ENCODE results near the gene CBLB.
"Not testable (repeated sequence)": the region's sequence is repeated elsewhere in the genome, so short reads cannot be mapped to it uniquely, and the experiment has no call there.

CBLB gene

DNA sequence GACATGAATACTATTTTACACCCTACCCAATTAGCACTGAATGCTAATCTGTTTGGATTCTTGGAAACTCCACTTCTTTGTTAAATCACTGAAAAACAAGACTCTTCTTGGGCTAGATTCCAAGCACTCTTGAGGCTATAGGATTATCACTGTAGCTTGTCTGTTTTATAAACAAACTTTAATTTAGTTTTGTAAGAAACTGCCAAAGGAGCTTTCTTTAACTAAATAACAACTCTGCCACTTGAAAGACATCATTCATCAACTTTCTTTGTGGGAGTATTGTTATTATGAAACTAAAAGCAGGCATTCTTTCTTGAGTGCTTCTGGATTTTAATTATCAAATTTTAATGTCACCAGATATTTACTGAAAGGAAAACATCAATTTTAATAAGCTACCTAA, 24.1 kb downstream of the CBLB start:
- DNase-seq: no peak

DNA sequence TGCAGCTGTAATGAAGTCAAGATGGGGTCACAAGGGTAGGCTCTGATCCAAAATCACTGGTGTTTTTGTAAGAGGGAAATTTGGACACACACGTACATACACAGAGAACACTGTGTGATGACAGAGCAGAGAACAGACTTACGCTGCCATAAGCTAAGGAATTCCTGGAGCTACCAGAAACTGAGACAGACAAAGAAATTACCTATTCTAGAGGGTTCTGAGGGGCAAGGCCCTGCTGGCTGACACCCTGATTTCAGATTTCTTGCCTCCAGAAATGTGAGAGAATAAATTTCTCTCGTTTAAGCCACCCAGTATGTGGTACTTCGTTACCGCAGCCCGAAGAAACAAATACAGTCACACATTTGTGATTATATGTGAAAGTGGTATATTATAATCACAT, 24.8 kb downstream of the CBLB start:
- no peak for DNase-seq

DNA sequence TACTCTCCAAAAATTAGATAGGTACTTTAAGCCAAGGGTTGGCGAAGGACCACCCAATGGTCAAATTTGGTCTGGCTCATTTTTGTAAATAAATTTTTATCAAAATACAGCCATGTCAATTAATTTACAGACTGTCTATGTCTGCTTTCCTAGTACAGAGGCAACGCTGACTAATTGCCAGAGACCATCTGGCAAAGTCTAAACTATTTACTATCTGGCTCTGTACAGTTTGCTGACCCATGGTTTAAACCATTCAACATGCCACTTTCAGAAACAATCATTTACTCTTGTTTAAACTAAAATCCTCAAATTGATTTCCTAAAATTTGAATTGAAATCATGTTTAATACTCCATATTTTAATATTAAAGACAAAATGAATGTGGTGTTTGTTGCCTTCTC, 25.9 kb downstream of the CBLB start:
- no peak for DNase-seq

DNA sequence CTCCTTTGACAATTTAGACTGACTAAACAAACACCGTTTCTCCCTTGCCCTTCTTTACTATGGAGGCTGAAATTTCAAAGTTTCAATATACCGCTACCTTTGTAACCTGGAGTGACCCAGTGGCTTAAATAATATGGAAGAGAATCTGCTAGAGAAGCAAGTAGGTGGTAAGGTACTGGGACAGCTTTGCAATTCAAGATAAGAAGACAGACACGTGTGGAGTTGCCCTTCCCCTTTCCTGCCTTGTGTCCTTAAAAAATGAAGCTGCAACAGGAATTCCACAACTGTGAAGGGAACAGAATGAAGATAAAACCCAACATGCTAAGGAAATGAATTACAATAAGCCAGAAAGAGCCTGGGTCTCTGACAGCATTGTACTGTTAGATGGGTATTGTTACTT, 26.4 kb downstream of the CBLB start:
- no peak for DNase-seq

DNA sequence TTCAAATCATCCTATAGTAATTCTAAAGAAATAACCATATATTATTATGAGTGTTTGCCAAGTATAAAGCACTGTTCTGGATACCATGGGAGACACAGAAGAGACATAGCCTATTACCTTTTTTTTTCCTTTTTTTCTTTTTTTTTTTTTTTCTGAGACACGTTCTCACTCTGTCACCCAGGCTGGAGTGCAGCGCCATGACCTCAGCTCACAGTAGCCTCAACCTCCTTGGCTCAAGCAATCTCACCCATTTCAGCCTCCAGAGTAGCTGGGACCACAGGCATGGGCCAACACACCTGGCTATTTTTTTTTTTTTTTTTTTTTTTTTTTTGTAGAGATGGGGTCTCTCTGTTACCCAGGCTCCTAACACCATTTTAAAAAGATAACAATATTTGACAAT, 30.9 kb downstream of the CBLB start:
- no peak for DNase-seq

DNA sequence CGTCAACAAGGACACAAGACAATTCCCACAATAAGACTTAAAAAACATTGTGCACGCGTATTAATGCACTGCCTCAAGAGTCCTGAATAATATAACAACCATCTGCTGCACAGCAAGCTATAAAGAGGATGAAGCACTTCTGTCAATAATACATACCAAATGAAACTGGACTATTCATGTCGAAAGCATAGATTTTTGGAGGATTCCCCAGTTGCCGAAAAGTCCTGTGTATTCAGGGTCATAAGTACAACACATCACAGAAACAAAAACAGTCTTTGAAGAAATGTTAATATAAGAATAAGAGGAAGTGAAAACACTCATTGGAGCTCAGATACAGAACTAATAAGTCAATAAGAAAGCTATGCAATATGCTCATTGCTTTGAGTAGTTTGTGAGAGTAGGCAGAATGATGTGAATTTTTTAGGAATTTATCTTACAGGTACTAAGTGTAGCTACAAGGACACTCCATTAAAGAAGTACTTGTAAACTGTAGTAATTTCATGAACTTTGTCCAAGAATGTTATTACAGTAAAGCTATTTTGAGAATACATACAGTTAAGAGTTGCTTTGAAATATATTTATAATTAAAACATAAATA, 31.6 kb downstream of the CBLB start:
- DNase-seq: no peak

DNA sequence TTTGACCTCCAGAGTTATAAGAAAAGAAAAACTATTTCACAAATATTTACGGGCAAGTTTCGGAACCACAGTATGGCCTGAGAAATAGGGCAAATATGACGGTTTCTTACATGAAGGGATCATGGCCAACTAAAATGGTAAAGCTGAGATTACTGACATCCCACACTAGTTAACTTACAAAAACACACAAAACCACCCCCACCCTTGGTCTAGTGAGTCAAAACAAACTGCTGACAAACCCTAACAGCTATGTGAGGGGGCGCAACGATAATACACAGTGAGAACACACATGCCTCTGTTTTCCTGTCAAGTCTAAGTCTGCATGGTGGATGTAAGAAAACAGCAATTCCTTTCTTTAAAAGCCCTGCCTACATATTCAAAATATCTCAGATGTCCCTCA, 32.3 kb downstream of the CBLB start:
- DNase-seq: no peak

DNA sequence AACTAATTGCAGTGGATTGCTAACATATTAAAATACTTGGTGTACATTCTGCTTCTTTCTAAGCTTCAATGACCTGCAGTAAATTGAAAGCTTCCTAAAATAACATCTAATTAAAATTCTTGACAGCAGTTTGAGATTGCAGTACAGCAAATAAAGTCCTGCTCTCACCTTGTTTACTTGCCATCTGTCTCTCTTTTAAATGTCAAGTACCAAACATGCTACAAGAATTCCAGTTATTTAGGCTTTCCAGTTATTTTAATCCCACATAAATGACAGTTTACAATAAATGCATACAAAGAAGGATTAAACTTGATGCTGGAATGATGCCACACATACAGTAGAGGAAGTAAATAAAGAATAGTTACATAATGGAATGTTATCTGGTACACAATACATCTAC, 33.2 kb downstream of the CBLB start:
- DNase-seq: no peak

DNA sequence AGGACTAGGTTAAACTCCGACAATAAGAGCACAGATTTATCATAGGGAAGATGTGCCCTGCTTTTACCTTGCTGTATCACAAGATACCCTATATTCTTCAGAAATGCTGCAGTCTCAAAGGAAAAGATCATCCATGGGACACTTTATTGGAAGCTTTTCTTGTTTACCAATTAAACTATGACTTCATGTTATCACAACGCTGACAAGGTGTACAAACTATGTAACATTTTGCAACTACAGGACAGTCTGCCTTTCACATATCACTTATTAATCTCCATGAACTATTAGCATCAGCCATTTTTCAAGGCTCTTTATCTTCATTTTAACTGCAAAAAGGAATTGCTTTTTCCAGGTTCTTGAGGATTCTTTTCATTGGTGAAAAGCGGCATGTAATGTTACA, 34.0 kb downstream of the CBLB start:
- no peak for DNase-seq

DNA sequence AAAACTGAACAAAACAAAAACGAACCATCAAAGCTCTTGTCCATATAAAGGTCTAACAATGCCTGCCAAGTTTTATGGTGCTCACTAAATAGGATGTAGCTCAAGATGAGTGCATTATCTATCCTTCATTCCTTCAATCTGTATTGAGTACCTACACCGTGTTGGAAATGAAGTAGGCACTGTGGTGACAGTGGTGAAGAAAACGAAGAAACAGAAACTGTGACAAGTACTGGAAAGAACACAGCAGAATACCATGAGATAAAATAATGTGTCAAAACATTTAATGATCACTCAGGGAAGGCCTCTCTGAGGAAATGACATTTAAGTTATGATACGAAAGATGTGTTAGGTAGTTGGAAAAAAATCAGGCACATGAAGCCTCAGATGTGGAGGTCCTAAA, 36.2 kb downstream of the CBLB start:
- DNase-seq: no peak

DNA sequence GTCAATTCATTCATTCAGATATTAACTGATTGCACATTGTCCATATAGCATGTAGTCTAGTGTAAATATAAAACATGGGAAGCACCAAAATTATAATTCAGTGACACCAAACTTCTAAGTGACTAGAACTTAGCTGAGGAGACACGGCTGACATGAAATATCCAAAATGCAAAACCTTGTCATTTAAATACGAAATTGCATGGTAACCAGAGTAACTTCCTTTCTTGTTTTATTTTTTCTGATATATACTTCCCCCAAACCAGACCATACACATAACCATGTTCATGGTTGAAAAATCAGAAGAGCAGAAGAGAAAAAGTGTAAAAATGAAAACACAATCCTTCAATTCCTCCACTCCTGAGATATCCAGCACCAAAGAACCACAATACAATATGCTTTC, 38.0 kb downstream of the CBLB start:
- no peak for DNase-seq

DNA sequence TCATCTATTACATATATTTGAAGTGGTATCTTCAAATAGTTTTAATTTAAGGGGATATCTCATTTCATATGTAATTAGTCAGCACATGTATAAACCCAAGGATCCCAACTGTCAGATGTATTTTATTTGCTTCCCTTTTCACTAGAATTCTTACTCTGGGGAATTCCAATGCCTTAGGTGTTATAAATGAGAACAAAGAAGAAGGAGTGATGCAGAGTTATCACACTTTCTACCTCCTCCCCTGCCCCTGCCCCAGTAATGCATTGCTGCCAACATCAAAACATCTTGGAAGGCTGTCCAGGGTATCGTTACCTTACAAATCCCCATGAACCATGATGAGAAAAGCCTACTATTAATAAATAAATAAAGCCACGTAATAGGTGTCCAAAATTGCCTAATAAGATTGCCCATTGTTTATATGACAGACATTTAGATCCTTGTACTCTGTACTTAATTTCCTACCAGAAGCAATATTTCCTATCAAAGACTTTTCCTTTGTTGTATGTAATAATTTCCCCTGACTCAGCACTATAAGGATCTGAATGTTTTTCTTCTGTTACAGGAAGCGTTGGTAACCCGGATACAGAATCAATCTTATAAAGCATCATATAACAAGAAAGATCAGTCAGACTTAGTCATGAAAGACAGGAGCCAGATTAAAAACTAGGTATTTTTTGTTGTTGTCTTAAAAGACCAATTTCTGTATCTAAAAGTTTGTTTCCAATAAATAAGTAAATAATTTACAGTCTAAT, 38.8 kb downstream of the CBLB start:
- DNase-seq: no peak

DNA sequence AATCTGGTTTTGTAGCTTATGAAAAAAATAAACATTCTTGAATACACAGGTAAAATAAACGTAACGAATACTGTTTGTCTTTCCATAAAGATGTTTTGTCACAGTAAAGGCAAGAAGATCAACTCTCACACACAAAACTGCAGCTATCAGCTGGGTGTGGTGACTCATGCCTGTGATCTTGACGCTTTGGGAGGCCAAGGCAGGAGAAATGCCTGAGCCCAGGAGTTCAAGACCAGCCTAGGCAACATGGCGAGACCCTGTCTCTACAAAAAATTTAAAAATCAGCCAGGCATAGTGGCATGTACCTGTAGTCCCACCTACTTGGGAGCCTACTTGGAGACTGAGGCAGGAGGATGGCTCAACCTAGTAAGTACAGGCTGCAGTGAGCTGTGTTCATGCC, 39.6 kb downstream of the CBLB start:
- no peak for DNase-seq

DNA sequence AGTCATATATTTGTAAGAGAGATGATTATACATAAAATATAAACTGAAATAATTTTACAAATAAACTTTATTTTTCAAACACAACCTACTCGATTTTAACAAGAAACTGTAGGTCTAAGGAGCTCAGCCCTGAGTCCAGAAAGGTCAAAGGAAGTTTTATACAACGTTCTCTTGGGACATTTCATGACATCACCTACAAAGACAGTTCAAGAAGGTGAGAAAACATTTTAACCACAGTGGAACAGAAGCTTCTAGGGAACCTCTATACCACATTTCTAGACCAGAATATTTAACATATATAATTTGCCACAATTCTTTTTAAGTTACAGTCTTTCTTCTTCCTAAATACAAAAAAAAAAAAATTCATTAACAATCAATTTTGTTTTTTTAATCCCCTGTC, 40.1 kb downstream of the CBLB start:
- DNase-seq: no peak

DNA sequence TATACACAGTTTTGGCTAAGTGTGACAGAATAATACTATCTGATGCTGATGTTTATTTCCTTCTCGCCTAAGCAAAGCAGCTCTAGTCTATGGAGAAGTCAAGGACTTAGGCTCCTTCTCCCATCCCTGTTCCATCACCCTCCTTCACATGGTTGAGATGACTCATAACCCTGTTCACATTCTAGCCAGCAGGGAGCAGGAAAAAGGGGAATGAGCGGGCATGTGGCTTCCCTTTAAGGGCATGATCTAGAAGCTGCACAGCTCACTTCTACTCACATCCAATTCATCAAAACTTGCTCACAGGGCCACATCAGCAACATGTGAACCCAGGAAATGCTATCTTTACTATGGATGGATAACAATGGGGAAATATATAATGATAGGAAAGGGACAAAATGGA, 40.9 kb downstream of the CBLB start:
- no peak for DNase-seq

DNA sequence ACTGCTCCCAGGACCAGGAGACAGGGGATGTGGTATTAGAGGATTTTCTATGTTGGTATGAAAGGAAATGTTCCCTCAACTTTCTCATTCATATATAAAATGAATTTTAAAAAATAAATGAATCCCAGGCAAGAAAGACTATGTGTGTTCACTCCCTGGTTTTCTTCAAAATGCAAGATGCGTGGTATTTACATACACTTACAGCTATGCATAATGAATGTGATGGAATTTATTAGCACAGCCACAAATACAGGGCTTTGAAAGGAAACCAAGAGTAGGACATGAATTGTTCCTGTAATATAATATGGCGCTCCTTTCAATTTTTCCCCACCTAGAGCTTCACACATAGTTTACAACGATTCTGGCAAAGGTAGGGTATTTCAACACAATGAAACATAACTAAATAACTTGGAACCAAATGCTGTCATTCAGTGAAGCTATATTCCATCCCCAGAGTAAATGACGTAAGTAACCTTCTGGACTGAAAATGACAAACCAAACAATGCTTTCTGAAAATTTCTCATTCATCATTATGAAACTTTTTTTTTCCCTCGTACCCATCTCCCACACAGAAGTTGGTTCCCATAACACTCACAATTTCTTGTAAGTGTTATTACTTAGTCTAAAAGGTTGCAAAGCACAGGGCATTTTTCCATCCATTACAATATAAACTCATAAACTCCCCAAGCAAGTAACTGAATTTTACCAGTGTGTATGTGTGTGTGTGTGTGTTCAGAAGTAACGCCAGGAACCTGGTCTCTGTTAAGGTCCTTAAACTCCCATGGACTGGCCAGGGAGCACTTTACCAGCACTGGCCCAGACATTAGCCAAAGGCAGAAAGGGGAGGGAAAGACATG, 41.8 kb downstream of the CBLB start:
- no peak for DNase-seq

DNA sequence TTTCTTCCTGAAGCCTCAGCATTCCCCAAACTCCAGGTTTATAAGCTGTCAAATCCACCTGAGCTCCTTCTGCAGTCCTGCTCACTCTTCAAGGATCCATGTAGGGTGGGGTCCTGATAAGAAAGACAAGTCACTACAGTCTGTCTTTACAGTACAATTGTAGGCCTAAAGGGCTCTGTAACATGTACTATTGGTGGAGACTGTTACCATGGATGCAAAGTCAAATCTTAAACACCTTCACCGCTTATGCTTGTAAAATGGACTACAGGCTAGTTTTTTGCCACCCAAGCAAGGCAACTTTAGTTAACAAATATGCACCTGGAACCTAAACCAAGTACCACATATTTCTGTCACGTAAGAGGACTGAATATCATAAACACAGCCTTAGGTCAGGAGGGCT, 44.7 kb downstream of the CBLB start:
- DNase-seq: no peak

DNA sequence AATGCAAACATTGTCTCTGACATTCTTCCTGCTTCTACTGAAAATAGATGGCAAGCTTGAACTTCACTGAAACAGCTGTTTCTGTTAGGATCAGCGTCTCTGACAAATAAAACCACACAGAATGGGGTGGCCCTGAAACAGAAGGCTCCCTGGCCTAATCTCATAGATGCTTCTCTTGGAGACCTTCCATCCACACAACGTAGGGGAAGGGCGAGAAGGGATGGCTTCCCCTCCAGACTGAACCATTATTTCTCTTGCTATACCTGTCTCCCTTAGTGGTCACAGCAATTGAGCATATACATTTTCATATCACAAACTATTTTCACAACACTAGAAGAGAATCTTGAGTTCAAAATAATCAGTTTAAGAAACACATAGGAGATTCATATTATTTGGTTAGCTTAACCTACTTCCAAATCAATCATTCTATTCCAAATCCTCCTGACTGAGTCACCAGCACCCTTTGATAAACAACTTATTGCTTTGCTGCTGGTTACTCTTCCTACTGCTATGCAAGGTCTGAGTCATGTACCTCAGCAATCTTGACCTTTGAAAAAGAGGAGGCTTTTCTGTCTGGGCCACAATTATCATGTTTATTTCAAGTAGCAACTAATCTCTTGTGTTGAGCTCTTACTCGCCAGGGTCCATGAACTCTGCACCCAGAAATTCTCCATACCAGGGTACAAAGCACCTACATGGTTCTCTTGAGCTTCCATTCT, 45.5 kb downstream of the CBLB start:
- DNase-seq: no peak

DNA sequence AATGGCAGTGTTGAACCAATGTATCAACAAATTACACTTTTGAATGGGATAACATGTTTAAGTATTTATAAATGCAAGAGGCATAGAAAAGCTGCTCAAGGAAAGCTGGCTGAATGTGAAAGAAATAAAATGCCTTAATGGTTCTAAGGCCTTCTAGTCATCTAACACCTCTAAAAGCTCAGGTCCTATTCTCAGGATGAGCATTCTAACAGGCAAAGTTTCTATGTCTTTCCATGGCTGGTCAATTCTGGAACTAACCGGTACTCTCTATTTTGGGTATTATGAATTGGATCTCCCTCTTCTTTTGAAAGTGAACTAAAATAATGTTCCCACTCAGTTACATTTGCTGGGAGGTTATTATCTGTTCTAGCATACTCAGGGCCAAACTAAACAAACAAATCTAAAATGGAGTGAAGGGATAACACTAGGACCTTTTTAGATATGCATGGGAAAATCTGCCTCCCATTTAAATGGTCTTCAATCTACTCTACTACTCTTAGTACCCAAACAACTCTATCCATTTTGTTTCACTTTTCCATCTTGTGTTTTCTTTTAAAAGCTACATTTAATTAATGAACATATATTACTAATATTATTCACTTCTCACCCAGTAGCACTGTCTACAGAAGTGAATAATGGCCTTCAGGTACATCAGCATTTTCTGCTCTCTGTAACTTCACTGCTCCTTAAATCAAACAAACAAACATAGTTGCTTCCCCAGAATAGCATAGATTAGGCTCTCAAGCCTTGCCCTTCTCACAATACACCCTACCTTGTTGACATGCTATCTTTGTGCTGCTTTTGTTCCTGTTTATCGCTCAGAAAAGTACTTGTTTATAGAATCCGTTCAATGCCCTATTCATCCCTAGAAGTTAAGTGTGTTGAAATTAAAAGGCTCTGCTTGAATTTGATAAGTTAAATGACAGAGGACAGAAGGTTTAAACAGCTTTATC, 46.4 kb downstream of the CBLB start:
- no peak for DNase-seq

DNA sequence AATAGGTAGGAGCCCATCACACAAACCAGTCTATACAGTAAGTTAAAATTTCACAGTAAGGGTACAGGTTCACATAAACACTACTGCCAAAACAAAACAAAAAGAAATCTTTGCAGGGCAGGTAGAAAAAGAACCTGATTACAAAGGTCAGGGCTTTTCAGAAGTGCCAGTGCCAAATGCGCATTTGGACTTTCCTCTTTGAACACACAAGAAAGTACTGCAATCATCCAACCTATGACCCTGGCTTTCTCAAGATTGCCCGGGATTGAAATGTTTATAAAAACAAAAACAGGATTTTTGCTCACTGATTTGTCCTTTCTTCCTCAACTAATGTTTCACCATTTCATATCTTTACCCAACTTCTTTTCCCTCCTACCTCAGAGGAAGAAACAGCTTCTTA, 47.4 kb downstream of the CBLB start:
- no peak for DNase-seq

DNA sequence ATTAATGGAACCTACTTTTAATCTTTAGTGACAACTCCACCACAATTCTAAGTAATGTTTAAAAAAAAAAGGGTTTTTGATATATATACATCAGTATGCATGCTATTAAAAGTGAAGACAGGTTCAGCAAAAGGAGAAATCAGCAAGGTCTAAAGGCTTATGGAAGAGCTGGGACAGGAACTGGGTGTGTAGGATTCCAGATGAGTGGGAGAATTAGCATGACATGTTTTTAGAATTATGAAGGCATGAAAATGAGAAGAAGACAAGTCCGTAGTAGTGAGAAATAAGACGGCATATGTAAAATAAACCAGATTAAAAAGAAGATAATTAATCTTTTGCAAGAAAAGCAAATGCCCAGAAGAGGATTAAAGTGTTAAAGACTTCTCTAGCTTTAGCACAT, 52.0 kb downstream of the CBLB start:
- no peak for DNase-seq

DNA sequence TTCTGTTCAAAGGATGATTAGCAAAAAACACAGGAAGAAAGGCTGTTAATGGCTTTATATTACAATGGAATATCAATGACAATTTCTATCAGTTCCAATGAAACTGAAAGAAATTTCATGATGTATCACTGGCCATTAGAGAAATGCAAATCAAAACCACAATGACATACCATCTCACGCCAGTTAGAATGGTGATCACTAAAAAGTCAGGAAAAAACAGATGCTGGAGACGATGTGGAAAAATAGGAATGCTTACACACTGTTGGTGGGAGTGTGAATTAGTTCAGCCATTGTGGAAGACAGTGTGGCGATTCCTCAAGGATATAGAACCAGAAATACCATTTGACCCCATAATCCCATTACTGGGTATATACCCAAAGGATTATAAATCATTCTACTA, 53.5 kb downstream of the CBLB start:
- not testable (repeated sequence) for DNase-seq

Measured in NCI-H1048 (cell line).